Thyroid gland (tissue), 4 donors: ENCODE measurements around the gene PLD1. TPM values are rescaled to one million over a fixed set of nuclear protein-coding genes. Genes with fewer than 3 reads are reported as not detected.

Source experiments
- DNase-seq, 2 donors: peaks; one replicate each; pipeline ENCODE4 v3.0.0-alpha.2; 2019
- H3K27ac ChIP-seq, 3 donors: fragments of 200-600 bp; sonication (generic); 1 replicate in 2 of 3; 2 replicates in 1 of 3; pipeline ENCODE4 v1.5.1; 2016 to 2019; ENCODE audit warnings: mild to moderate bottlenecking in 1 of 3, moderate library complexity in 1 of 3
- H3K27me3 ChIP-seq: fragments of 200-600 bp; sonication (generic); one replicate; pipeline ENCODE4 v1.5.1; 2019
- H3K36me3 ChIP-seq, 2 donors: fragments of 200-600 bp; sonication (generic); one replicate each; pipeline ENCODE4 v1.5.1; 2016 to 2019
- H3K4me1 ChIP-seq, 2 donors: fragments of 200-600 bp; sonication (generic); one replicate each; pipeline ENCODE4 v1.5.1; 2017 to 2019
- H3K4me3 ChIP-seq, 3 donors: fragments of 200-600 bp; sonication (generic); replicated peaks in 1 of 3; 1 replicate in 2 of 3; 2 replicates in 1 of 3; pipeline ENCODE4 v1.5.1; 2016; ENCODE audit warnings: mild to moderate bottlenecking in 1 of 3
- H3K9me3 ChIP-seq: fragments of 200-600 bp; sonication (generic); one replicate; pipeline ENCODE4 v1.5.1; 2017
- CTCF ChIP-seq, 6 experiments: fragments of 200-600 bp in 3 of 6; fragments of 450-650 bp in 3 of 6; sonication (generic) in 3 of 6; IDR thresholded peaks; one replicate each; pipeline ENCODE4 v1.5.1; 2016 to 2019; ENCODE audit warnings: antibody characterized with exemption in 6 of 6, mild to moderate bottlenecking in 2 of 6, inconsistent platforms in 1 of 6, moderate library complexity in 1 of 6
- POLR2A ChIP-seq, 2 donors: fragments of 450-650 bp; IDR thresholded peaks; one replicate each; pipeline ENCODE4 v1.6.1; 2017; ENCODE audit warnings: antibody characterized with exemption in 2 of 2, mild to moderate bottlenecking in 2 of 2, moderate library complexity in 1 of 2
- WGBS, 2 donors: methylation state at CpG; one replicate each; pipeline ENCODE4 v1.1.5; 2017; 5-methylcytosine and 5-hydroxymethylcytosine counted together
- intact Hi-C: fragments of 100-400 bp; cut with DNase I; formaldehyde crosslinking; loops from one replicate; pipeline ENCODE4 v1.15.1; 2023
- total RNA-seq, 4 donors: library from RNA; depleted of rRNA; stranded (reverse); fragments of >200 nt; gene quantifications; one replicate each; pipeline ENCODE4 v1.2.3, GENCODE V29; 2016

The PLD1 gene
- total RNA-seq, 4 donors from 2014 or later: 13.0 to 21.7 (median 19.8) TPM

DNA sequence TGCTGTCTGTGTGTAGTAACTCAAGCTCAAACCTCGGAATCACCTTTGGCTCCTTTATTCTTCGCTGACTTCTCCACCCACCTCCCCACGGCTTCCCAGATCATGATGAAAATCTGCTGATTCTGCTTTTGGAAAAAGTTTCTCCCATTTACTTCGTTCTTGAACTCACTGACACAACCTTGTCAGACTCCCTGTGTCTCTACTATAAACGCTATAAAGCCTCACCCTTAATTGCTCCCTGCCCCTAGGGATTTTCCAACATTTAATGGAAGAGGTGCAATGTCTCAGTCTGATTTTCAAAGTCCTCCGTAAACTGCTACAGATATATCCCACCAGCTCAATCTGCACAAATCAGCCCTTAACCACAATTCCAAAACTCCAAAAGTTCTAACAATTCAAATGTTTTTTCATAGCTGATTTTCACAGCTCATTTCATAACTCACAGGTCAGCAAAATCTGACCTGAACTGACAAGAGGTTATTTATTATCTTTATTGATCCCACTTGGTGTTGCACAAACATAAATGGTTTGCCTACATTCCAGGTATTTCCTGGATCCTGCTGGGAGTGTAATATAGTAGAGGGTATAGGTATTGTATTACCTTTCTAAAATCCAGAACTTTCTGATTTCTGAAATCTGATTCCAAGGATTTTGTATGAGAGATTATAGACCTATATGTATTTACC, 129.4 kb downstream of the PLD1 start:
- no peak overlapping the region for H3K27ac ChIP-seq
- intact Hi-C loops: no loop called here

GRCh38 chr3:171678971-171679492, 131.3 kb downstream of the PLD1 start:
- no peaks in the 10 kb centered on the region for H3K9me3 ChIP-seq
- no peak overlapping the region for H3K27ac ChIP-seq
- H3K36me3 ChIP-seq: no peaks in the 10 kb centered on the region
- DNase-seq: no peak
- H3K4me3 ChIP-seq: no peak overlapping the region
- H3K4me1 ChIP-seq: no peaks in the 10 kb centered on the region
- WGBS, 2 donors: 95% methylated on average over 3 of the region's 3 CpGs
- H3K27me3 ChIP-seq: no peaks in the 10 kb centered on the region
- intact Hi-C loops: no loop called here
- TF ChIP-seq CTCF (IDR thresholded peaks at IDR 0.05): no peak

More for the DNA sequence above, 129.4 kb downstream of the PLD1 start:
- Histone ChIP-seq H3K4me3 (no peak overlapping the region), H3K4me1 (no peaks in the 10 kb centered on the region), H3K27me3 (no peaks in the 10 kb centered on the region), H3K9me3 (no peaks in the 10 kb centered on the region), H3K36me3 (no peaks in the 10 kb centered on the region)
- TF ChIP-seq POLR2A (IDR thresholded peaks at IDR 0.05) (no peak), CTCF (IDR thresholded peaks at IDR 0.05) (no peak)
- DNase-seq: no peak
- WGBS, 2 donors: 92 to 93% methylated on average over 6 of the region's 6 CpGs

- Histone ChIP-seq H3K4me3 (no peak overlapping the region), H3K4me1 (no peaks in the 10 kb centered on the region), H3K36me3 (no peaks in the 10 kb centered on the region), H3K27ac (no peak overlapping the region), H3K27me3 (no peaks in the 10 kb centered on the region), H3K9me3 (no peaks in the 10 kb centered on the region)
- 93 to 100% methylated on average over 1 of the region's 1 CpG for WGBS, 2 donors
- TF ChIP-seq POLR2A (IDR thresholded peaks at IDR 0.05): no peak
- no peak for TF ChIP-seq CTCF (IDR thresholded peaks at IDR 0.05)
- no peak for DNase-seq
- intact Hi-C loops: no loop called here
These were observed 132.6 kb downstream of the PLD1 start for GRCh38 chr3:171677706-171678105.

GRCh38 chr3:171676601-171677175, 133.6 kb downstream of the PLD1 start:
- peak in 1 of 2 donors; percentile 3 for DNase-seq
- WGBS, 2 donors: 95% methylated on average over 10 of the region's 10 CpGs
- H3K4me1 ChIP-seq: peaks cover 0 to 2% of the 10 kb centered on the region in 2 donors

More at GRCh38 chr3:171676601-171677175, 133.6 kb downstream of the PLD1 start:
- no peaks in the 10 kb centered on the region for H3K36me3 ChIP-seq
- H3K27me3 ChIP-seq: no peaks in the 10 kb centered on the region
- no peaks in the 10 kb centered on the region for H3K9me3 ChIP-seq
- no peak overlapping the region for H3K4me3 ChIP-seq
- TF ChIP-seq CTCF (IDR thresholded peaks at IDR 0.05): no peak
- no peak for TF ChIP-seq POLR2A (IDR thresholded peaks at IDR 0.05)
- no peak overlapping the region for H3K27ac ChIP-seq
- intact Hi-C loops: no loop called here
